ENCODE results near the gene CTNS. TPM values are rescaled to one million over a fixed set of nuclear protein-coding genes. Genes with fewer than 3 reads are reported as not detected.

CTNS gene
- total and polyA plus RNA-seq, 2 donors from 2014 or later = 11.9 to 15.7 TPM

DNA sequence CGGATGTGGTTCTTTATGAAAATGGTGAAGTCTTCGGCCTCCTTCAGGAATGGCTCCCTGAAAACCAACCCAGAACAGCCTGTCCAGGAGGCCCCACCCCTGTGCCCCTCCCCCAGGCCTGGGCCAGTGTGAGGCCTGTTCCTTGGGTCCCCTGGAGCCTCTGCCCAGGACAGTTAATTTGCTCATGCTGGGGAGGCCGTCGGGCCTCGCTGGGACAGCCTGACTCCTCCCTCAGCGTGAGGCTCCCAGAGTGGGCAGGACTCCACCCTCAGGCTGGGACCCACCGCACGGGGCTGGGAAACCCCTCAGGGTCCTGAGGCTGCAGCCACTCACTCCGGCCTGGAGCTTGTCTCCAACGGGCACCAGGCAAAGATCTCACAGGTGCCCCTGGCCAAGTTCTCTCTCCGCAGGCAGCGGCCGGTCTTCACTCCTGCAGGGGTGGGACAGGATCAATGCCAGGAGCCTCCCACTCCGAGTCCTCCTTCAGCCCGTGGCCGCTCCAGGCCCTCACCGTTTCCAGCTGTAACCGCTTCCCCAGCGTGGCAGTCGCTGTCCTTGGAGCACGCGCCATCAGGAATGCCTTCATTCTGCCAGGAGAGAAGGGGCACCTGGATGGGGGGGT lies 53.6 kb downstream of the CTNS start:
- Histone ChIP-seq H3K4me1 (ENCODE audit: control insufficient read depth in 2 of 3, insufficient read depth in 2 of 3, low read depth in 1 of 3, low read length in 3 of 3) (no peaks in the 10 kb centered on the region), H3K36me3 (ENCODE audit: control insufficient read depth in 2 of 3, insufficient read depth in 3 of 3, low read length in 3 of 3) (no peaks in the 10 kb centered on the region), H3K27ac (ENCODE audit: low read depth in 2 of 2, low read length in 2 of 2) (no peak overlapping the region), H3K9me3 (ENCODE audit: control insufficient read depth in 2 of 3, insufficient read depth in 1 of 3, low read length in 3 of 3) (no peaks in the 10 kb centered on the region), H3K9ac (ENCODE audit: low read length in 3 of 3) (no peak overlapping the region), H3K4me3 (ENCODE audit: low read length in 3 of 3) (no peak overlapping the region), H3K27me3 (ENCODE audit: control insufficient read depth, insufficient read depth, low read length) (no peaks in the 10 kb centered on the region)
- FAIRE-seq (no peak), DNase-seq (peak in 1 of 5 donors; percentile 64)
- intact Hi-C loops (cut with DNase I) = no loop called here
- TF ChIP-seq, protein P1, sequence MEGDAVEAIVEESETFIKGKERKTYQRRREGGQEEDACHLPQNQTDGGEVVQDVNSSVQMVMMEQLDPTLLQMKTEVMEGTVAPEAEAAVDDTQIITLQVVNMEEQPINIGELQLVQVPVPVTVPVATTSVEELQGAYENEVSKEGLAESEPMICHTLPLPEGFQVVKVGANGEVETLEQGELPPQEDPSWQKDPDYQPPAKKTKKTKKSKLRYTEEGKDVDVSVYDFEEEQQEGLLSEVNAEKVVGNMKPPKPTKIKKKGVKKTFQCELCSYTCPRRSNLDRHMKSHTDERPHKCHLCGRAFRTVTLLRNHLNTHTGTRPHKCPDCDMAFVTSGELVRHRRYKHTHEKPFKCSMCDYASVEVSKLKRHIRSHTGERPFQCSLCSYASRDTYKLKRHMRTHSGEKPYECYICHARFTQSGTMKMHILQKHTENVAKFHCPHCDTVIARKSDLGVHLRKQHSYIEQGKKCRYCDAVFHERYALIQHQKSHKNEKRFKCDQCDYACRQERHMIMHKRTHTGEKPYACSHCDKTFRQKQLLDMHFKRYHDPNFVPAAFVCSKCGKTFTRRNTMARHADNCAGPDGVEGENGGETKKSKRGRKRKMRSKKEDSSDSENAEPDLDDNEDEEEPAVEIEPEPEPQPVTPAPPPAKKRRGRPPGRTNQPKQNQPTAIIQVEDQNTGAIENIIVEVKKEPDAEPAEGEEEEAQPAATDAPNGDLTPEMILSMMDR (IDR thresholded peaks at IDR 0.05; ENCODE audit: borderline replicate concordance, extremely low read depth, insufficient read depth) = no peak

DNA sequence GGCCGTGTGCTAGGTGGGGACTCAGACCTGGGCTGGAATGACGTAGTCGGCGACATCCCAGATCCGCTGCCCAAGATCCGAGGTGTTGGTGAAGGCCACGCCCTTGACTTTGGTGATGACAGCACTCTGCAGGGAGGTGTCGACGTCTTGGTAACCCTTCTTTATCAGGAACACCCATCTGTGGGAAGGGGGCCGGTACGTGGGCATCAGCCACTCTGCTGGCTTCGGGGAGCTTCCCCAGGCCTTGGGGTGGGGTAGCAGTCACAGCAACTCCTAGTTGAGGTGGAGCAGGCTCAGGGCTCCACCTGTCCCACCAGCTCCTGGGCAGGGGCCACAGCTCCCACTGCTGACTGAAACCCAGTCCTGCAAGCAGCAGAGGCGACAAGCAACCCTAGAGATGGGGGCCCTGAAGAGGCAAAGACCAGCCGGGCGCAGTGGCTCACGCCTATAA lies 55.1 kb downstream of the CTNS start:
- H3K4me3 ChIP-seq (ENCODE audit: low read length in 3 of 3) = no peak overlapping the region
- TF ChIP-seq, protein P1 (IDR thresholded peaks at IDR 0.05; ENCODE audit: borderline replicate concordance, extremely low read depth, insufficient read depth) = no peak
- no peak overlapping the region for H3K9ac ChIP-seq (ENCODE audit: low read length in 3 of 3)
- H3K9me3 ChIP-seq (ENCODE audit: control insufficient read depth in 2 of 3, insufficient read depth in 1 of 3, low read length in 3 of 3) = no peaks in the 10 kb centered on the region
- no peak for FAIRE-seq
- H3K27me3 ChIP-seq (ENCODE audit: control insufficient read depth, insufficient read depth, low read length) = no peaks in the 10 kb centered on the region
- no peak for DNase-seq
- no peak overlapping the region for H3K27ac ChIP-seq (ENCODE audit: low read depth in 2 of 2, low read length in 2 of 2)
- no peaks in the 10 kb centered on the region for H3K36me3 ChIP-seq (ENCODE audit: control insufficient read depth in 2 of 3, insufficient read depth in 3 of 3, low read length in 3 of 3)
- H3K4me1 ChIP-seq (ENCODE audit: control insufficient read depth in 2 of 3, insufficient read depth in 2 of 3, low read depth in 1 of 3, low read length in 3 of 3) = peaks cover 0 to 3% (median 0%) of the 10 kb centered on the region in 3 donors
- intact Hi-C loops (cut with DNase I) = no loop called here

DNA sequence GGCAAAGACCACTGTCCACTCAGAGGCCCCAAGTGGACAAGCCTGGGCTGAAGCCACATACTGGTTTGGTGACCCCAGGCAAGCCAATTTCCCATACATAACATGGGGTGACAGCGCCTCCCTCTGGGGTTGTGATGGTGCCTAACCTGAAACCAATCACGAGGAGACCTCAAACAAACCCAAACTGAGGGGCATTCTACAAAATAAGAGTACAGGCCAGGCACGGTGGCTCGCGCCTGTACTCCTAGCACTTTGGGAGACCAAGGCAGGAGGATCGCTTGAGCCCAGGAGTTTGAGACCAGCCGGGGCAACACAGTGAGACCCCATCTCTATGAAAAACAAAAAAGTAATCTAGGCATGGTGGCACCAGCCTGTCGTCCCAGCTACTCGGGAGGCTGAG lies 55.8 kb downstream of the CTNS start:
- TF ChIP-seq, protein P1 (IDR thresholded peaks at IDR 0.05; ENCODE audit: borderline replicate concordance, extremely low read depth, insufficient read depth) = no peak
- DNase-seq = no peak
- Histone ChIP-seq H3K9me3 (ENCODE audit: control insufficient read depth in 2 of 3, insufficient read depth in 1 of 3, low read length in 3 of 3) (no peaks in the 10 kb centered on the region), H3K4me1 (ENCODE audit: control insufficient read depth in 2 of 3, insufficient read depth in 2 of 3, low read depth in 1 of 3, low read length in 3 of 3) (peaks cover 0 to 3% (median 0%) of the 10 kb centered on the region in 3 donors), H3K4me3 (ENCODE audit: low read length in 3 of 3) (no peak overlapping the region), H3K27ac (ENCODE audit: low read depth in 2 of 2, low read length in 2 of 2) (no peak overlapping the region), H3K36me3 (ENCODE audit: control insufficient read depth in 2 of 3, insufficient read depth in 3 of 3, low read length in 3 of 3) (no peaks in the 10 kb centered on the region), H3K27me3 (ENCODE audit: control insufficient read depth, insufficient read depth, low read length) (no peaks in the 10 kb centered on the region), H3K9ac (ENCODE audit: low read length in 3 of 3) (no peak overlapping the region)
- intact Hi-C loops (cut with DNase I) = no loop called here
- no peak for FAIRE-seq

- Histone ChIP-seq H3K36me3 (ENCODE audit: control insufficient read depth in 2 of 3, insufficient read depth in 3 of 3, low read length in 3 of 3) (no peaks in the 10 kb centered on the region), H3K27ac (ENCODE audit: low read depth in 2 of 2, low read length in 2 of 2) (no peak overlapping the region), H3K9me3 (ENCODE audit: control insufficient read depth in 2 of 3, insufficient read depth in 1 of 3, low read length in 3 of 3) (no peaks in the 10 kb centered on the region), H3K4me3 (ENCODE audit: low read length in 3 of 3) (no peak overlapping the region), H3K27me3 (ENCODE audit: control insufficient read depth, insufficient read depth, low read length) (no peaks in the 10 kb centered on the region), H3K9ac (ENCODE audit: low read length in 3 of 3) (no peak overlapping the region), H3K4me1 (ENCODE audit: control insufficient read depth in 2 of 3, insufficient read depth in 2 of 3, low read depth in 1 of 3, low read length in 3 of 3) (peaks cover 0 to 3% (median 0%) of the 10 kb centered on the region in 3 donors)
- TF ChIP-seq, protein P1 (IDR thresholded peaks at IDR 0.05; ENCODE audit: borderline replicate concordance, extremely low read depth, insufficient read depth) = no peak
- DNase-seq (no peak), FAIRE-seq (no peak)
- intact Hi-C loops (cut with DNase I) = no loop called here
These were observed 56.6 kb downstream of the CTNS start for GRCh38 chr17:3693141-3693540.

All from kidney (tissue), 14 donors.